Activated CD4-positive, alpha-beta T cell treated with anti-CD3 and anti-CD28 coated beads for 4 hours (primary cell): Measurements from ENCODE around the gene SAMD8.
"Not testable (repeated sequence)": the region's sequence is repeated elsewhere in the genome, so short reads cannot be mapped to it uniquely, and the experiment has no call there.

ENCODE experiments used
- DNase-seq, 2 donors: peaks; one replicate each; pipeline ENCODE4 v3.0.0-alpha.2; 2020

SAMD8 gene

GRCh38 chr10:75197066-75197465 is 85.6 kb downstream of the SAMD8 start:
- DNase-seq = no peak

GRCh38 chr10:75197906-75198305 is 86.5 kb downstream of the SAMD8 start:
- no peak for DNase-seq

GRCh38 chr10:75199949-75200348 is 88.5 kb downstream of the SAMD8 start:
- DNase-seq = not testable (repeated sequence)

- no peak for DNase-seq
Observed at GRCh38 chr10:75201793-75202307, 90.4 kb downstream of the SAMD8 start.

GRCh38 chr10:75202321-75203045 is 91.0 kb downstream of the SAMD8 start:
- DNase-seq = no peak

- not testable (repeated sequence) for DNase-seq
Observed at GRCh38 chr10:75203046-75203620, 91.7 kb downstream of the SAMD8 start.

- no peak for DNase-seq
Observed at GRCh38 chr10:75203724-75204123, 92.3 kb downstream of the SAMD8 start.

- no peak for DNase-seq
Observed at GRCh38 chr10:75205908-75206307, 94.5 kb downstream of the SAMD8 start.

- not testable (repeated sequence) for DNase-seq
Observed at GRCh38 chr10:75206638-75207037, 95.2 kb downstream of the SAMD8 start.

GRCh38 chr10:75207079-75207856 is 95.8 kb downstream of the SAMD8 start:
- DNase-seq = no peak

GRCh38 chr10:75207857-75208144 is 96.3 kb downstream of the SAMD8 start:
- DNase-seq = no peak

GRCh38 chr10:75208181-75208580 is 96.7 kb downstream of the SAMD8 start:
- DNase-seq = no peak

- no peak for DNase-seq
Observed at GRCh38 chr10:75209086-75209920, 97.8 kb downstream of the SAMD8 start.

- DNase-seq = peak; percentile 81
Observed at GRCh38 chr10:75209921-75210281, 98.4 kb downstream of the SAMD8 start.

GRCh38 chr10:75210282-75211006 is 99.0 kb downstream of the SAMD8 start, which contains the start of gene VDAC2:
TSS of gene VDAC2 (plus strand) at chr10:75210796. CDS start at chr10:75211159, 363 bp downstream.
- DNase-seq = peak; percentile 94

- peak; percentile 31 to 36 for DNase-seq
Observed at GRCh38 chr10:75211007-75211691, 99.7 kb downstream of the SAMD8 start.

GRCh38 chr10:75212343-75212742 is 100.9 kb downstream of the SAMD8 start:
- no peak for DNase-seq

- no peak for DNase-seq
Observed at GRCh38 chr10:75220274-75220673, 108.8 kb downstream of the SAMD8 start.

GRCh38 chr10:75221492-75221891 is 110.0 kb downstream of the SAMD8 start:
- not testable (repeated sequence) for DNase-seq

- no peak for DNase-seq
Observed at GRCh38 chr10:75223507-75223906, 112.1 kb downstream of the SAMD8 start.

- DNase-seq = no peak
Observed at GRCh38 chr10:75226095-75226494, 114.6 kb downstream of the SAMD8 start.

- no peak for DNase-seq
Observed at GRCh38 chr10:75226656-75227055, 115.2 kb downstream of the SAMD8 start.
